HuH-7.5 (cell line): ENCODE measurements around the gene GCH1.
"Not testable (repeated sequence)": the region's sequence is repeated elsewhere in the genome, so short reads cannot be mapped to it uniquely, and the experiment has no call there.

Experiments used
- DNase-seq: peaks from one replicate; pipeline ENCODE4 v3.0.0; 2011; ENCODE audit warnings: low spot score

Gene GCH1, protein sequence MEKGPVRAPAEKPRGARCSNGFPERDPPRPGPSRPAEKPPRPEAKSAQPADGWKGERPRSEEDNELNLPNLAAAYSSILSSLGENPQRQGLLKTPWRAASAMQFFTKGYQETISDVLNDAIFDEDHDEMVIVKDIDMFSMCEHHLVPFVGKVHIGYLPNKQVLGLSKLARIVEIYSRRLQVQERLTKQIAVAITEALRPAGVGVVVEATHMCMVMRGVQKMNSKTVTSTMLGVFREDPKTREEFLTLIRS

DNA sequence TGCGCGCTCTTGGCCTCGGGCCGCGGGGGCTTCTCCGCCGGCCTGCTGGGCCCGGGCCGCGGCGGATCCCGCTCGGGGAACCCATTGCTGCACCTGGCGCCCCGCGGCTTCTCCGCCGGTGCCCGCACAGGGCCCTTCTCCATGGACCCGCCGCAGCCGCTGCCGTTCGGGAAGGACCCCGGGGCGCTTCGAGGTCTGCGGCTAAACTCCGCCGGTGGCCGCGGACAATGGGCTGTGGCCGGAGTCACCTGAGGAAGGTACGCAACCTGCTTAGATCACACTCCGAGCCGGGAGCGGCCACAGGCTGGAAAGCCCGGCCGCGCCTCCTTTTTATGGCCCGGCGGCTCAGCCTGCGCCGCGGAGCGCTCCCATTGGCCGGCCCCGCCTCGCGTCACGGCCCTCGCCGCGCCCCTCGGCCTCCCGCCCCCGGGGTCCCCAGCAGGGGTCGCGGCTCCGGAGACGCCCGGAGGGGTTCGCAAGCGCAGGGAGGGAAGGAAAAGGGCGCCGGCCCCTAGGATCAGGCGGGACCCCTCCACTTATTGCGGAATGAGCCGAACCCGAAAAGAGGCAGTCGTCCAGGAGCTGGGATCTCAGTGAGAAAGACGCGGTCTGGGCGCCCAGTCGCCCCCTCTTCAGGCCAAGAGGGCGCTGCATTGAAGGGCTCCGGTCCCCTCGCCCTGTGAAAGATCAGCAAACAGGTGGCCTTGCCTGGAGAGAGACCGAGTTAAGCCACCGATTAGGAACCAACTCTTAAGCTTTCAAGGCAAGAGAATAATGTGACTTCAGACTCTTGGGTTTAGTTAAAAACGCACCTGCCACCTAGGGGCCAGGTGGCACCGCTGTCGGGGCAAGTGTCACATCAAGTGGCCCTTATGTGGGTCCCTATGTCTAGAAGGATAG is at the start of gene GCH1:
TSS of gene GCH1 (minus strand) at position 306 of the 900 bp plus-strand sequence. CDS start at position 143, 163 bp downstream.
- peak; percentile 74 for DNase-seq

- no peak for DNase-seq
Observed at GRCh38 chr14:54947230-54947629, 44.6 kb upstream of the GCH1 start.

GRCh38 chr14:54946500-54946899 is 43.9 kb upstream of the GCH1 start:
- DNase-seq = no peak

DNA sequence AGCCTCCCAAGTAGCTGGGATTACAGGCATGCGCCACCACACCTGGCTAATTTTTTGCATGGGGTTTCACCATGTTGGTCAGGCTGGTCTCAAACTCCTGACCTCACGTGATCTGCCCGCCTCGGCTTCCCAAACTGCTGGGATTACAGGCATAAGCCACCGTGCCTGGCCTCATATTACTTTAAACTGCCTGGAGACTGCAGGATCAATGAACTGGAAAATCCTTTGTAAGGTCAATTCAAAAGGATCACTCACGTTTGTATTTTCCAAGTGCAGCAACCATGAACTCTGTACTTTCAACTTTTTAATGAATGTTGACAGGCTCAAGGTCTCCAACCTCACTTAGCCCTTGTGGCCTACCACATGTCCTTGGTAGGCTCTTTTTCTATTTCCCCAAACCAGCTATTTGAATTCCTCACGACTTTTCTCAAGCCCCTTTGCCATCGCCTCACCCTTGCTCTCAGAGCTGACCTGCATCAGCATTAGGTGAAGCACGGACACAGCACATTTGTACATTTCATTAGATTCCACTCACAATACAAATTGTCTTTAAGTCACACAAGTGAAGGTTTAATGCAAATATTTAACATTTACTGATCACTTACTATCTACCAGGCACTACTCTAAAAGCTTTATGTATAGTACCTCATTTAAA is 42.2 kb upstream of the GCH1 start:
- no peak for DNase-seq

GRCh38 chr14:54942913-54943312 is 40.3 kb upstream of the GCH1 start:
- no peak for DNase-seq

DNA sequence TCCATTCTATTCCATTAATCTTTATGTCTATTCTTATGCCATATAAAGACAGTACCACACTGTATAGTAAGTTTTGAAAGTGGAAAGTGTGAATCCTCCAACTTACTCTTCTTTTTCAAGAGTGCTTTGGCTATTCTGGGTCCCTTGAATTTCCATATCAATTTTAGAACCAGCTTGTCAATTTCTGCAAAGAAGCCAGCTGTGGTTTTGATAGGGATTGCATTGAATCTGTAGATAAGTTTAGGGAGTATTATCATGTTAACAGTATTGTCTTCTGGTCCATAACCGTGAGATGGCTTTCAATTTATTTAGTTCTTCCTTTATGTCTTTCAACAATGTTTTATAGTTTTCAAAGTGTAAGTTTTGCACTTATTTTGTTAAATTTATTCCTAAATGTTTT is 34.2 kb upstream of the GCH1 start:
- no peak for DNase-seq

- no peak for DNase-seq
Observed at GRCh38 chr14:54935958-54936357, 33.3 kb upstream of the GCH1 start.

GRCh38 chr14:54935100-54935499 is 32.5 kb upstream of the GCH1 start:
- DNase-seq = no peak

GRCh38 chr14:54933006-54933405 is 30.4 kb upstream of the GCH1 start:
- no peak for DNase-seq

DNA sequence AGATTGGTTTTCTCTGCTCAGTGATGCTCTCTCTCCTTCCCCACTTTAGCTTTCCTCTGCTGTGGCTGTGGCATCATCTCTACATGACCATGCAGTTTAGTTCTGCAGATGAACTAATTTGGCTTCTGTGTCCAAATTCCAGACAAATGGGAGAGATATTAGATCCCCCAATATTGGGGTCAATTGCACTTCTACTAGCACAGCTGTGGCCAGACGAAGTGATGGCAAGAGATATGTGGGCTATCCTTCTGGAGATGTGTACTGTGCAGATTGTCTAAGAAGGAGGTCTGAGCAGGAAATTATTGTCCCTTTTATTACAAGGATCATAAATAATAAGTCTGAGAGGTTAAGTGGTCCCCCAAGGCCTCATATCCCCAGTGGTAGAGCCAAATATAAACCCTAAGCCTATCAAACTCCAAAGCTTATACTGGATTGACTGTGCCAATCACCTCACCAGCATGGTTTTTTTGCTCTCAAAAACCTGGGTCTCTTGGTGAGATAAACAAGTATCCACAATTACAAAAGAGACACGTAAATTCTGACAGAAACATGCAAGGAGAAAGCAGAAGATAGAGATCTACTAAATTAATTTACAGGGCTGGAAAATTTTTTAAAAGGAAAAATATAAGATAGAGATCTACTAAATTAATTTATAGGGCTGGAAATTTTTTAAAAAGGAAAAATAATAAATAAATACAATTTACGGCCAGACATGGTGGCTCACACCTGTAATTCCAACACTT is 29.1 kb upstream of the GCH1 start:
- DNase-seq = no peak

DNA sequence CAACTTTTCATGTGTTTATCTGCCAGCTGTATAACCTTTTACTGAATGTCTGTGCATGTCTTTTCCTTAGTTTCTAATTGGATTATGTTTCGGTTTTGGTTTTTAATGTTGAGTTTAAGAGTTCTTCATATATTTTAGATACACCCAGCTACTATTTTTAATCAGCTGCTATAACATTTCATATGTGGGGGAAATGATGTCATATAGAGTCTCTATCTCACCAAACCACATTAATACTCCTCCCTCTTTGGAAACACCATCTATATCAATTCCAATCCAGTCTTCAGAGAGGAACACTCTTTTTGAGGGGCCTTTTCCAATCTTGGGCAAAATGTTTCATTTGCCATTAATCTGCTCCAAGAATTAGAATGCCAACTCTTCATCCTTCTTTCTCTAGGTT is 28.5 kb upstream of the GCH1 start:
- no peak for DNase-seq

GRCh38 chr14:54929556-54929955 is 26.9 kb upstream of the GCH1 start:
- no peak for DNase-seq

GRCh38 chr14:54928216-54928615 is 25.6 kb upstream of the GCH1 start:
- no peak for DNase-seq

DNA sequence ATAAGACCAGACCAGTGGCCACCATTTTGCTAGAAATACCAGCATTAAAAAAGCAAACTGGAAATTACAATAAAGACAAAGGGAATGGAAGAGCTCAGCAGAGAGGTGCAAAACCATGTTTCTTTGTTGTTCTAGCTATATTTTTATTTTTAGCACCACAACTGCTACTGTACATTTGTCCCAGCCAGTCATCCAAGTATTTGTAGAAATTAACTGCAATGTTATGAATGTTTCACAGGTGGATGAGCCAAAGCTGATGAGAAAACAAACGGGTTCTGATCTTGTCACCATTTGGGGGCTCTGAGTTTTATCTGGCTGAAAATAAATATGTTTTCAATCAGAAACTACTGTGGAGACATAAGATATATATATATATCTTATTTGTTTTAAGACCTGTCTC is 24.9 kb upstream of the GCH1 start:
- no peak for DNase-seq

DNA sequence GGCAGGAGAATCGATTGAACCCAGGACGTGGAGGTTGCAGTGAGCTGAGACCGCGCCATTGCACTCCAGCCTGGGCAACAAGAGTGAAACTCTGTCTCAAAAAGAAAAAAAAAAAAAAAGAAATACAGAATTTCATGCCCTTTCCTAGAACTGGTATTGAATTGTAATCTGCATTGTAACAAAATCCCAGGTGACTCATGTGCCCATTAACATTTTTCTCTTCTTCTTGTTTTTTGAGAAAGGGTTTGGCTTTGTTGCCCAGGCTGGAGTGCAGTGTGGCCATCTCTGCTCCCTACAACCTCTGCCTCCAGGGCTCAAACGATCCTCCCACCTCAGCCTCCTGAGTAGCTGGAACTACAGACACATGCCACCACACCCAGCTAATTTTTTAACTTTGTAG is 23.9 kb upstream of the GCH1 start:
- not testable (repeated sequence) for DNase-seq

GRCh38 chr14:54922598-54922997 is 20.0 kb upstream of the GCH1 start:
- no peak for DNase-seq

DNA sequence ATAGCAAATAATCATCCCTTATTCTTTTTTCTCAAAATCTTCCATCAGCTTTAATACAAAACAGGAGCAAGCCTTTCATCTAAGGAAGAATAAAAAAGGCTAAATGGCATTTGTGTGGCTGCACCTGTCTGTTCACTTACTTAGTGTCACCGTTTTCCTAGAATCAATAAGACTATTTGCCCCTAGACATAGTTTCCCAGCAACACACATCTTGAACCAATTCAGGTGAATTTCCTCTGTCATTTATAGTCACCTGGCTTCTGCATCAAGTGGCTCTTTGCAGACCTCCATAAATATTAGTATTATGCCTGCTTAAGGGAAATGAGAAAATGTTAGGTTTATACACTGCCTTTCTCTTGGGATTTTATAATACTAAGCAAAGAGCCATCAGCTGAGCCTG is 17.4 kb upstream of the GCH1 start:
- no peak for DNase-seq

DNA sequence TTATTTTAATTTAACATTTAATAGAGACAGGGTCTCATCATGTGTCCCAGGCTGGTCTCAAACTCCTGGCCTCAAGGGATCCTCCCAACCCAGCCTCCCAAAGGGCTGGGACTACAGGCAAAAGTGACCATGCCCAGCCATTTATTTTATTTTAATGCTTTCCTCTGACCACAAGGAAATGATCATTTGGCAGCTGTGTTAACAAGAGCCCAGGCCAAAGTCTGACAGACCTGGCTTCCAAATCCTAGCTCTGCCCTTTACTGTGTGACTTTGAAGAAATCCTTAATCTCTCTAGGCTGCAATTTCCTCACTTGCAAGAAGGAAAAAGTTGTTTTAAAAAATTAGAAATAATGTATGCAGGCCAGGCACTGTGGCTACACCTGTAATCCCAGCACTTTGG is 16.7 kb upstream of the GCH1 start:
- no peak for DNase-seq

- DNase-seq = no peak
Observed at GRCh38 chr14:54918427-54918826, 15.8 kb upstream of the GCH1 start.

GRCh38 chr14:54916101-54916500 is 13.5 kb upstream of the GCH1 start:
- DNase-seq = no peak

DNA sequence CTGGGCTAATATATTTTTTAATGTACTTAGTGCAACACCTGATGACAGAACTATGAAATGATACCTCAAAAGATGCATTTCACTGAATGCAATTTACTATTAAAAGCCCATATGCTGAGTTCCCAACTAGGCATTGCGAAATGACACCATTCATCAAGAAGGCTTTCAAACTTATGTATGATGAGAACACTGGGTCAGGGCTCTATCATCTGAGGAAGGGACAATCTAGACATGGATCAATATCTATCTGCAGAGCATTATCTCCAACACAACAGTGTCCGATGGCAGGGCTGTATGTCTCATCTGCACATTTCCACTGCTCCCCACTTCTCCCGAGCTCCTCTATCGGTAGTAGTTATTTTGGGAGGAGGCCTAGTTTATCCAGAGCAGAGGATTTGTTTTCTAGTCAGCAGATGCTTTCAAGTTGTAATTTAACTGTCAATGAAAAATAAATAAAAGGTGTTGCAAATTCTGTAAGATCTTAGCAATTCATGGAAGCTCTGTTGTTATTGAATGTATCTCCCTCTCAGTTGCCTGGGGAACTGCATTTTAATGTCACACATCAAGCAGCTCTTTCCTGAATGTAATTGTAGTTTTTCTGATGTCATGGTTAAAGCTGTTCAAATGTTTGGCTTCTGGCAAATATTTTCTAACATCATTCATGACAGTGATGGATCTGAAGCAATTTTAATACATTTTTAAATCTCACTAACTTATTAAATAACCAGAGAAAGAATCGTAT is 7.4 kb upstream of the GCH1 start:
- DNase-seq = no peak

DNA sequence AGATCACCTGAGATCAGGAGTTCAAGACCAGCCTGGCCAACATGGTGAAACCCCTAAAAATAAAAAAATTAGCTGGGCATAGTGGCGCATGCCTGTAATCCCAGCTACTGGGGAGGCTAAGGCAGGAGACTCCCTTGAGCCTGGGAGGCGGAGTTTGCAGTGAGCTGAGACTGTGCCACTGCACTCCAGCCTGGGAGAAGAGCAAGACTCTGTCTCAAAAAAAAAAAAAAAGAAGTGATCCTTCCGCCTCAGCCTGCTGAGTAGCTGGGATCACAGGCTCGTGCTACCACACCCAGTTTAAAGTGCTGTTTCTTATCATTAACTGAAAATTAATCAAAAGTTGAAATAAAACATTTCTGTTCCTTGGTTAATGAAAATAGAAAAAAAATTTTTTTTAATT is 6.3 kb upstream of the GCH1 start:
- DNase-seq = not testable (repeated sequence)
